HepG2 (cell line): ENCODE data around the gene CEP78. TPM values are rescaled to one million over a fixed set of nuclear protein-coding genes. Genes with fewer than 3 reads are reported as not detected.
A peak's percentile ranks its signal among the peaks of the same experiment; 100 is the strongest.

Experiments
- ARID3A ChIP-seq: IDR thresholded peaks from 2 replicates; pipeline ENCODE4 v1.6.1; 2012; ENCODE audit warnings: low read depth, low read length, improper control_type of control experiment
- ARID5B ChIP-seq: IDR thresholded peaks from 2 replicates; pipeline ENCODE4 v1.4.0; 2020; ENCODE audit warnings: mild to moderate bottlenecking, missing genetic modification reagents
- ATF2 ChIP-seq: sonication (generic); formaldehyde crosslinking; IDR thresholded peaks from 2 replicates; pipeline ENCODE4 v1.4.0; 2020; ENCODE audit warnings: missing genetic modification reagents
- FOXP1 ChIP-seq, 2 experiments: fragments of 450-650 bp in 1 of 2; IDR thresholded peaks; 2 replicates each; pipeline ENCODE4 v1.6.1; 2017 to 2018; ENCODE audit warnings: antibody characterized with exemption in 1 of 2
- HNF4G ChIP-seq, 2 experiments: sonication (generic) in 1 of 2; formaldehyde crosslinking in 1 of 2; IDR thresholded peaks; 2 replicates each; pipeline versions ENCODE4 v1.4.0 to v1.6.1; 2011 to 2020; ENCODE audit warnings: borderline replicate concordance in 2 of 2, low read depth in 2 of 2, mild to moderate bottlenecking in 2 of 2, low read length in 1 of 2, missing genetic modification reagents in 1 of 2, moderate library complexity in 1 of 2
- HOXA3 ChIP-seq: sonication (generic); formaldehyde crosslinking; IDR thresholded peaks from 2 replicates; pipeline ENCODE4 v1.5.0; 2020; ENCODE audit warnings: missing genetic modification reagents
- PHF5A ChIP-seq: IDR thresholded peaks from one replicate; pipeline ENCODE4 v1.6.1; 2018; ENCODE audit warnings: low read depth, missing genetic modification reagents; ENCODE audit not compliant: unreplicated experiment
- SALL1 ChIP-seq: sonication (generic); formaldehyde crosslinking; IDR thresholded peaks from 2 replicates; pipeline ENCODE4 v1.8.0; 2022; ENCODE audit warnings: mild to moderate bottlenecking, missing genetic modification reagents
- TCF7 ChIP-seq: sonication (generic); IDR thresholded peaks from 2 replicates; pipeline ENCODE4 v1.6.1; 2016; ENCODE audit warnings: antibody characterized with exemption, low read depth
- ZNF407 ChIP-seq: sonication (generic); formaldehyde crosslinking; IDR thresholded peaks from one replicate; pipeline ENCODE4 v1.5.1; 2020; ENCODE audit warnings: mild to moderate bottlenecking, missing genetic modification reagents; ENCODE audit errors: not compliant biosample characterization
- ZNF446 ChIP-seq: sonication (generic); formaldehyde crosslinking; IDR thresholded peaks from 2 replicates; pipeline ENCODE4 v1.5.0; 2020; ENCODE audit warnings: mild to moderate bottlenecking, missing genetic modification reagents
- ZNF7 ChIP-seq: IDR thresholded peaks from 2 replicates; pipeline ENCODE4 v1.6.1; 2016; ENCODE audit warnings: missing biosample characterization, missing genetic modification reagents
- polyA plus RNA-seq, 8 experiments: library from polyadenylated mRNA; depleted of rRNA in 3 of 8; stranded (reverse) in 7 of 8; unstranded in 1 of 8; fragments of >200 nt; fragmentation: Illumina TruSeq in 4 of 8; extraction: Trizol in 4 of 8; gene quantifications; 2 replicates each; pipeline versions ENCODE4 v1.2.1 to v1.2.3, GENCODE V29; 2011 to 2016; ENCODE audit warnings: low read depth in 4 of 8, missing spikeins in 1 of 8, mixed read lengths in 1 of 8; ENCODE audit not compliant: insufficient read depth in 1 of 8
- total RNA-seq, 5 experiments: library from RNA; depleted of rRNA; stranded (reverse); fragments of >200 nt; fragmentation: Illumina TruSeq; extraction: Trizol; gene quantifications; 2 replicates each; pipeline ENCODE4 v1.2.3, GENCODE V29; 2016; ENCODE audit warnings: low read depth in 1 of 5

CEP78 gene
- total and polyA plus RNA-seq, 2 of the 13 experiments (the other 11 are each of a cell fraction or from before 2014, with no cell fraction given) = 5.1 to 30.8 TPM

- TF ChIP-seq ZNF407 (CRISPR knock-in tag) (no peak), ARID5B (CRISPR knock-in tag) (peak; percentile 29; the same call in 1 of the 2 replicates), ARID3A (0 out of 2 replicates have a peak, but pooled peaks have one; percentile 12), TCF7 (peak; percentile 1; the same call in 1 of the 2 replicates), ZNF7 (peak; percentile 45; the same call in 1 of the 2 replicates), HNF4G (IDR thresholded peaks at IDR 0.05; ENCODE audit: borderline replicate concordance, low read depth, low read length) (peak; percentile 34; the same call in 1 of the 2 replicates), HNF4G (CRISPR knock-in tag; IDR thresholded peaks at IDR 0.05; ENCODE audit: borderline replicate concordance, low read depth) (no peak), PHF5A (no peak), FOXP1 (IDR thresholded peaks at IDR 0.05) (no peak), FOXP1 (CRISPR knock-in tag; IDR thresholded peaks at IDR 0.05) (peak; percentile 26; the same call in 1 of the 2 replicates), HOXA3 (0 out of 2 replicates have a peak, but pooled peaks have one; percentile 3), ATF2 (CRISPR knock-in tag) (no peak), SALL1 (CRISPR knock-in tag) (peak; percentile 75), ZNF446 (CRISPR knock-in tag) (no peak)
Measured at GRCh38 chr9:78292716-78293497, 57.0 kb downstream of the CEP78 start (continued).
